NCI-H1694 treated with DMSO at 0.1 percent for 48 hours (cell line): ENCODE results near the gene CCDC110.
A peak's percentile ranks its signal among the peaks of the same experiment; 100 is the strongest.

Source experiments
- DNase-seq: peaks from one replicate; lab custom pipeline; 2025; lab: John Stamatoyannopoulos, UW

CCDC110 gene

DNA sequence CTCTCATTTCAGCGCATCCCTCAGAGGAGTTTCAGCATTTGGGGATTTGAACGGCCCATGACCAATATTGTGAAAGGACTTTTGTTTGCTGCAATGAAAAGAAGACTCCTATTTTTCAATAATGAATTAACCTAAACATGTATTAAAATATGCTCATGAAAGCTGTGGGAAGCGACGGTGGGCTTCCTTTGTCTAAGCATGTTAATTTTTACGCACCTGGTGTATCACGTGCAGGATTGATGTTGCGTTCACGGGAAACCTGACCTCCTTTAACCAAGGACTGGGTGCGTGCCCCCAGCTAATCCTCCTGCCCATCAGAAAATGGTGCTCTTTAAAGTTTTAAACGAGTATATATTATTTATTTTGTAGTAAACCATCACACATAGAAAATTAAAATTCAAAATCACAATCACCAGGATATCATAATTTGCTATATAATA, 590 bp upstream of the CCDC110 start:
- no peak for DNase-seq

DNA sequence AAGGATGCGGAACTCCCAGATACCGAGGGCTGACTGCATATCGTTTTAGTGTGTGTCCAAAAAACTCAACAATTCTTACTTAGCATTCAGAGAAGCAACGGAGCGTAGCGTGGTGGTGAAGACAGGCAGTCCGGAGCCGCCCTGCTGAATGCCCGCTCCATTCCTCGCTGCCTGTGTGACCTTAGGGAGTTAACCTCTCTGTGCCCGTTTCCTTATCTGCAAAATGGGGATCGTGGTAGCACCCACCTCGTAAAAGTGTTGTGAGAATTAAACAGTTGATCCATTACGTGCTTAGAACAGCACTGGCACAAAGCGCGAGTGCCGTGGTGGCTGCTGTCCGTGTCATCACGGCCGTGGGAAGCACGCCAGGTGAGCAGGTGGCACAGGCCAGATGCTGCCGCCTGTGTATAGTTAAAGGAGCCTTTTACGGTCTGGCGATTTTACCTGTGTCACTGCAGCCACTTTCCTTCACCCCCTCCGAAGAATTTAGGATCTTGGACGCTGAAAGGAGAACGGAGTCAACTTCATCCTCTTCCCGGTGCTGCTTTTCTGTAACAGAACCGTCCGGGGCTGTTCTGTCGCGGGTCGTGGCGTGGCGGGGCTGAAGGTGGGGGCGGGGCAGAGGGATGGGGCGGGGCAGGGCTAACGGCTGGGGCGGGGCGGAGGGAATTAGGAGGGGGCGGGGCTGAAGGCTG, 885 bp downstream of the CCDC110 start:
- DNase-seq = peak; percentile 32

DNA sequence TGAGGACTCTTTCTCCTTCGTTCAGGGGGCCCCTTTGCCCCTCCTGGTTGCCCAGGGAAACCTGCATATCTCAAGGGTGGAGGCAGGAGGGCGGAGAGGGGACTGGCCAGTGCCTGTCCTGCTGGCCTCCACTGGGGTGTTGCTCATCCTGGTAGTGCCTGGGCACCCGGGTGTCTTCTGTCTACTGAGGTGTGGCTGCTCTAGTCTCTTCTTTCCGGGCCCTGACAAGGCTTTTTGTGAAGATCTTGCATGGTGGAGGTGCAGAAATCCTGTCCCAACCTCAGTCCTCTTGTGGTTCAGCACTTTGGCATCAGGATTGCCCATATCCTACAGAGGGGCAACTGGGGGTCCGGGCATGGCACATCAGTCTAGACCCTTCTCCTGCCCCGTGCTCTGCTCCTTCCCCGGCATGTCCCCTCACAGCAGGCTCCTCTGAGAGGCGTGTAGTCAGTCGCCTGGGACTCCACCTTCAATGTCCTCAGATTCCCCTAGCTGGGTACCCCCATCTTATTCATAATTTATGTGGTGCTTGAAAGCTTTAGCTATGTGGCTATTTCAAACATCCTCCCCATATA, 1.9 kb downstream of the CCDC110 start:
- DNase-seq = no peak

- DNase-seq = no peak
Observed at GRCh38 chr4:185468999-185469398, 2.5 kb downstream of the CCDC110 start.

DNA sequence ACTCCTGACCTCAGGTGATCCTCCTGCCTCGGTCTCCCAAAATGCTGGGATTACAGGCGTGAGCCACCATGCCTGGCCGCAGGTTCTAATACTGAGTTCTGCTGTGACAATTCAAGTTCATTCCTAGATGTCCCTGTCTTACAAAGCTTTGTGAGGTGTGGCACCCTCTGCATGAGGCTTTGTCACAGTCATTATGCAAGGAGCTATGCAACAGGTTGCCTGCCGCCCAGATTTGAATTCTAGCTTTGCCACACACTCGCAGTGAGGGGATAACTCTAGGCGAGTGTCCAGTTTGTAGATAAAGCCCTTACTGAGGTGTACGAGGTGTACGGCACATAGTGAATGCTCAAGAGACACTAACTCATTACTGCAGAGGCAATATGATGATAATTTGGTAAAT, 3.5 kb downstream of the CCDC110 start:
- no peak for DNase-seq

DNA sequence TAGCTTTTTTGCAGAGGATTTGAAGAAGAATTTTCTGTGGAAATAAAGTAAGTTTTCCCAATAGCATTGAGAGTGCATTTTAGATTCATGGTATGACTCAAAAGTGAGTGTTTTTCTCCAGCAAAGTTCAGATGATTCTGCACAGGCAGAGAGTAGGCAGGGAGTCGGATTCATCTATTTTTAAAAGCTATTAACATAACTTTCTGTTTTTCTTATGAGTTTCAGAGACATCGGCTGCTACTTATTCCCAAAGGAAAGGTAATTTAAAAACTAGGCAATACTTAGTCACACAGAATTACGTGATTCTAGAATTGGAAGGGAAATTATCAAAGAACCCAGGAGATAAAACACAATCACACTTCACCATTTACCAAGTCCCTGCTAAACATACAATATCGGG, 4.4 kb downstream of the CCDC110 start:
- DNase-seq = no peak

- DNase-seq = no peak
Observed at GRCh38 chr4:185465707-185466106, 5.8 kb downstream of the CCDC110 start.

DNA sequence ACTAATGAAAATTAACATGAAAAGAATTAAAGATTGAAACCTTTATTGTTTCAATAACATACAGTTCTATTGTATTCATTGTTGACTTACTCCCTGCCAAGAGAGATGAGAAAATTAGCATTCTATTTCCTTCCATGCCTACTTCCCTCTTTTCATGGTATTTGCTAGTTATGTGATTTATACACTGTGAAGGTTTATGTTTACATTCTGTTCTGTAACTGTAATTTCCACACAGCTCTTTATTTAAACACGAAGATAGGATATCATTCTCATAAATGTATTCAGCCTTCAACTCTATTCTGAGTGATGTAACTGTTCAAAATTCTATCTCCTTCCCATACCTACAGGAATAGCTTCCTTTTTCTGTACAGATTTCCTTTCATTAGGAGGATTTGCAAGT, 6.6 kb downstream of the CCDC110 start:
- DNase-seq = no peak

GRCh38 chr4:185464183-185464582, 7.3 kb downstream of the CCDC110 start:
- DNase-seq = no peak

DNA sequence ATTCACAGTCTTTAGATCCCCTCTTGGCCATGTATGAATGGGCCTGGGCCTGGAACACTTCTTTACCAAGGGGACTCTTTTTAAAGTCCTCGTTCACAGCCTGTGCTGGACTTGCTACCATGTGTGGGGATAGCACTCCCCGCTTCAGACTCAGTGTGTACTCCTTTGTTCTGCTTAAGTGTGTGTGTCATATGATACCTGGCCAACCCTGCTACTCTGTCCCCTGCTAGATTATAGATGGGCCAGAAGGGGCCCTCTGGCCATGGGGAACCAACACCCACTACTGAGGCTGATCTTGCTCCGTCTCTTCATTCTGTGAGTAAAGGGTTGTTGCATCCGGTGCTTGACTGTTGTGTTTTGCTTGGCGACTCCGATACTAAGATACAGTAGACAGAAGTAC, 8.0 kb downstream of the CCDC110 start:
- DNase-seq = no peak

- DNase-seq = no peak
Observed at GRCh38 chr4:185461565-185461964, 10.0 kb downstream of the CCDC110 start.

- no peak for DNase-seq
Observed at GRCh38 chr4:185457136-185457535, 14.4 kb downstream of the CCDC110 start.

DNA sequence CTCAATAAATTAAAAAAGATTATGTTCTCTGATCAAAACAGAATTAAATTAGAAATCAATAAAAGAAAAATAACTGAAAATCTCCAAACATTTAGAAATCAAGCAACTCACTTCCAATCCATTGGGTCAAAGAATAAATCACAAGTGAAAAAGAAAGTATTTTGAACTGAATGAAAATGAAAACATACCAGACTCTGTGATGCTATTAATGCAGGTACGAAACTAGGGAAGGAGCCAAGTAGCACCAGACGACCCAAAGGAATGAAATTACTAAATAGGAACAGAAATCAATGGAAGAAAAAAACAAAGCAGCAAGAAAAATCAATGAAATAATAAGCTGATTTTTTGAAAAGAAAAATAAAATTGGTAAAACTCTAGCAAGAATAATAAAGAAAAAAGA, 15.4 kb downstream of the CCDC110 start:
- DNase-seq = no peak

DNA sequence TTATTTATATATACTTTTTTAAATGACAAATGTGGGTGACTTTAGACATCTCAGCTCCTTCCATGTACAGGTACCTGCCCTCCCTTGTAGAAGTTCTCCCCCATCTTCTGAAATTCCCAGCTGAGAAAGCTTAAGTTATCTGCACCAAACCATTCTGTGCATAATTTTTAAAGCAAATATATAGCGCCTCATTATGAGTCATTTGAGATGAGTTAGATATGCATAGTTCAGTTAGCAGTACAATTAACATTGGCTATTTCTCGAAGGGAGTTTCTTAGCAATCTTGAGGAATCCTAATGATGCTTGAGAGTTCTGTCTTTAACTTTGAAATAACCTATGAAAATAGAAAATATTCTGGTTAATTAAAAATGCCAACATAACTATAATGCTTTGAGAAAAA, 26.3 kb downstream of the CCDC110 start:
- DNase-seq = no peak

GRCh38 chr4:185441479-185441878, 30.1 kb downstream of the CCDC110 start:
- DNase-seq = no peak

DNA sequence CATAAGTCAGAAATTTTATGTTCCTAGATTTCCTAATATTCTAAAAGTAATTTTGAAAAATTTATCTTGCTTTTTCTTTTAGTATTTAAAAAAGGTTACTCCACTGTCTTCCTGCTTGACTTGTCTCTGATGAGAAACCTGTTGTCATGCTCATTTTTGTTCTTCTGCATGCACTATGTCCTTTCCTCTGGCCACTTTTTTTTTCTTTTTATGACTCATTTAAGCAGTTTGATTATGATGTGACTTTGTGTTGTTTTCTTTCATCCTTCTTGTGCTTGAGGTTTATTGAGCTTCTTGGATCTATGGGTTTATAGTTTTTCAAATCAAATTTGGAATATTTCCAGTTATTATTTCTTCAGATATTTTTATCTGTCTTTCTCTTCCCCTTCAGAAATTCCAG, 33.7 kb downstream of the CCDC110 start:
- DNase-seq = no peak

DNA sequence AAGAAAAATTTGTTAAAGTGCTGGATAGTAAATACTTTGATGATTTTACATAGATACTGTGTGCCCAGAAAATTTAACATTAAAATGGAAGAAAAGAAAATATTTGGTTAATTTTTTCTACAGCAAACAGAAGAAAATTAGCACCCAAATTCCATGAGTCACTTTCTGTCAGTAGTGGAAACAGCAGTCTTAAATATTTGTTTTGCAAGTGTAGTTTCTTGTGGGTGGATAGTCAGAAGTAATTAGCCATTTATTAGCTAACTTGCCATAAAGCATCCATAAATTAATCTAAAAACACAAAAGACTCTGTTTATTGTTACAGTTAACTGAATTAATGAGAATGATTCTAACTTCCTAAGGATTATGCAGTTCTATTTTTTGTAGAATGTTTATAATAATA, 36.1 kb downstream of the CCDC110 start:
- no peak for DNase-seq

DNA sequence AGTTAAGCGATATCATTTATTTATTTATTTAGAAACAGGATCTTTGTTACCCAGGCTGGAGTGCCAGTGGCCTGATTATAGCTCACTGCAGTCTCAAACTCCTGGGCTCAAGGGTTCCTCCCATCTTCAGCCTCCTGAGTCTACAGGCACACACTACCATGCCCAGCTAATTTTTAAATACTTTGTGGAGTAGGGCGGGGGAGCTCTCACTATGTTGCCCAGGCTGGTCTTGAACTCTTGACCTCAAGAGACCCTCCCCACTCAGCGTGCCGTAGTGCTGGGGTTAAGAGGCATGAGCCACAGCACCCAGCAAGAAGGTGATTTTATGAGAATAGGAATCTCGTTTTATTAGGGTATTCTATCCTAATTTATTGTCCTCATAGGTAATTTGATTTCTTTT, 41.9 kb downstream of the CCDC110 start:
- no peak for DNase-seq

DNA sequence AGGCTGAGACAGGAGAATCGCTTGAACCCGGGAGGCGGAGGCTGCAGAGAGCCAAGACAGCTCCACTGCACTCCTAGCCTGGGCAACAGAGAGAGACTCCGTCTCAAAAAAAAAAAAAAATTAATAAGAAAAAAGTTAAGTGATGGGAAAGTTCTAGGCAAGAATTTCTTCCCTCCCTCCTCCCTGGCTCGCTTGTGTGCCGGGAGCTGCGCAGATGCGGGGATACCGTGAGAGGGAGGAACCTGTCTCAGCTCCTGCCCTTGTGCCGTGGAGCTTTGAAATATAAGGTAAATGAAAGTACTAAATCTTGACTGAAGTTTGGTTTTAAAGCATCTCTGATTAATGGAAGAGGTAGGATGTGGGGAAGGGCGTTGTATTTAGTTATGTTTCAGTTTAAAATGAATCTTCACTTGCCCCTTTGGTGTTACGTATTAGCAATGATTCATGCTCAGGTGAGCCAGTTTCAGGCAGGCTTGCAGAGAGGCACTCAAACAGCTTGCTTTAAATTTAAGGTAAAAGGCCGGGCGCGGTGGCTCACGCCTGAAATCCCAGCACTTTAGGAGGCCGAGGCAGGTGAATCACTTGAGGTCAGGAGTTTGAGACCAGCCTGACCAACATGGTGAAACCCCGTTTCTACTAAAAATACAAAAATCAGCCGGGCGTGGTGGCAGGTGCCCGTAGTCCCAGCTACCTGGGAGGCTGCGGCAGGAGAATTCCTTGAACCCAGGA, 44.4 kb downstream of the CCDC110 start:
- no peak for DNase-seq

DNA sequence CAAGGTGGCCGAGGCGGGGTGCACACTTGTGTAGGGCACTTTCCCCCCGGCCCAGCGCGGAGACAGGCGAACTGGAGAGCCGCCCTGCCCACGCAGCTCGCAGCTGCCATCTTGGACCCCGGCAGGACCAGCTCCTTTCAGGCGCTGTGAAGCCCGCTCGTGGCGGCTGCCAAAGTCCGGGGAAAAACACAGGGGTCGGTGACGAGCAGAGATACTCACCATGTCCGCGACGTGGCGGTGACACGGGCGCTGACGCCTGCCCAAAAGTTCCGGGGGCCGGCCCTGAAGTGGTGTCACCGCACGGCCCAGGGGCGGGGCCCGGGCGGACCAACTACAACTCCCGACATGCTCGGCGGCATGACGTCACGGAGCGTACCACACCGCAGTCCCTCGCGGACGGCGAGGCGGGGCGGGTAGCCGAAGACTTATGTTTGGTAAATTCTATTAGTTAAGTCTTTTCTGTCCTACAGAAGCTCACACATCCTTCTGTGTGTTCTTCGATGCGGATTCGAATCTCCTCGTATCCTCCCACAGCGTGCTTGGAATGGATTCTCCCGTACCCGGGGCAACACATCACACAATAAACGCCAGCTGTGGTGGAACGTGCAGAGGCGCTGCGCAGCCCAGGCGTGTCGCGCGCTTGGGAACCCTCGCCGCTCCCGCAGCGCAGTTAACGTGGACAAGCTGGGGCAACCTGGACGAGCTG, 45.7 kb downstream of the CCDC110 start, which contains the start of gene UFSP2:
TSS of gene UFSP2 (minus strand) at position 318 of the 706 bp plus-strand sequence. CDS start at position 222, 96 bp downstream.
- DNase-seq = peak; percentile 90

GRCh38 chr4:185424905-185425646, 46.5 kb downstream of the CCDC110 start:
- DNase-seq = no peak
